ENCODE measurements around the gene C6orf47.

- TF ChIP-seq EZH2 (IDR thresholded peaks at IDR 0.05; ENCODE audit: insufficient read depth, poor library complexity, severe bottlenecking), result no peak
- no peak for TF ChIP-seq EZH2phosphoT487 (IDR thresholded peaks at IDR 0.05; ENCODE audit: insufficient read depth, low read depth)
Measured at GRCh38 chr6:31658983-31659648, 1.5 kb downstream of the C6orf47 start.

All from GM23248 (cell line).